Measurements from ENCODE around the gene ABHD16B.

DNA sequence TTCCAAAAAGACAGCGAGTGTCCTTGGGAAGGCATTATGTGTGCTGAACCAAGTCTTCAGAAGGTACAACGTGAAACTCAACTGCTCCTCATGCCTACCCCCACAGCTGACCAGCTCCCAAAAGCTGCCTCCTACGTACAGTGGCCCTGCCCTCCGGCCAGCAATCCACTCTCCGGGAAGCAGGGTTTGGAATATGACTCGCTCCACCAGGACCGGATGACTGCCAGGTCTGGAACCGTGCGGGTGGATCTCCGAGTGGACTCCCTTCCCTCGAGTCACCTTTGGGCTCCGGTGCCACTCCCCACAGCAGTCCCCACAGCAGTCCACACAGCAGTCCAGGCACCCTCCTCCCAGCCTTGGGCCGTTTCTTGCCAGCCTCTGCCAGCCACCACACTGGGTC, 34.5 kb upstream of the ABHD16B start:
- TF ChIP-seq CTCF (IDR thresholded peaks at IDR 0.05) (no peak), POLR2AphosphoS5 (IDR thresholded peaks at IDR 0.05) (no peak)

Data from stomach (tissue), 4 donors.